Subcutaneous adipose tissue (tissue), 4 donors: ENCODE measurements around the gene UPK3A. TPM values are rescaled to one million over a fixed set of nuclear protein-coding genes. Genes with fewer than 3 reads are reported as not detected.

Experiments used
- CTCF ChIP-seq: fragments of 450-650 bp; IDR thresholded peaks from one replicate; pipeline ENCODE4 v1.5.1; 2016; ENCODE audit warnings: low read depth, mild to moderate bottlenecking, control low read depth, antibody characterized with exemption, moderate library complexity
- total RNA-seq, 4 donors: library from RNA; depleted of rRNA; stranded (reverse); fragments of >200 nt; gene quantifications; one replicate each; pipeline ENCODE4 v1.1.0, GENCODE V29; 2016

UPK3A gene
- total RNA-seq, 4 donors from 2014 or later = not detected

- TF ChIP-seq CTCF = no peak
Measured at GRCh38 chr22:45323695-45324094, 38.9 kb downstream of the UPK3A start.

- TF ChIP-seq CTCF = no peak
Measured at GRCh38 chr22:45324311-45324711, 39.6 kb downstream of the UPK3A start.

GRCh38 chr22:45328822-45329529 is 44.2 kb downstream of the UPK3A start:
- no peak for TF ChIP-seq CTCF

- no peak for TF ChIP-seq CTCF
Measured at GRCh38 chr22:45329530-45329936, 44.8 kb downstream of the UPK3A start.

GRCh38 chr22:45330548-45330947 is 45.8 kb downstream of the UPK3A start:
- no peak for TF ChIP-seq CTCF

- TF ChIP-seq CTCF = no peak
Measured at GRCh38 chr22:45331486-45331885, 46.7 kb downstream of the UPK3A start.

- TF ChIP-seq CTCF = no peak
Measured at GRCh38 chr22:45332001-45332400, 47.3 kb downstream of the UPK3A start.
